SH-SY5Y (cell line): ENCODE measurements around the gene HEPHL1.

Experiments used
- GATA2 ChIP-seq: IDR thresholded peaks from 2 replicates; pipeline ENCODE4 v1.6.1; 2011; ENCODE audit warnings: mild to moderate bottlenecking, low read depth, low read length
- GATA3 ChIP-seq: IDR thresholded peaks from 2 replicates; pipeline ENCODE4 v1.6.1; 2011; ENCODE audit warnings: low read depth, mild to moderate bottlenecking, low read length, moderate library complexity

- TF ChIP-seq GATA2 (peak; percentile 27; the same call in 1 of the 2 replicates), GATA3 (no peak)
Measured at GRCh38 chr11:94024547-94024946, 3.4 kb downstream of the HEPHL1 start.
